GM12865 (cell line): ENCODE measurements around the gene SELENOW.

Experiments used
- DNase-seq: peaks from one replicate; pipeline ENCODE4 v3.0.0; 2010; ENCODE audit warnings: low read depth
- H3K4me3 ChIP-seq: 2 replicates; pipeline ENCODE4 v1.5.1; 2011; ENCODE audit warnings: mild to moderate bottlenecking, low read depth, low read length, control low read depth
- TF ChIP-seq, protein P1 (sequence below): IDR thresholded peaks from 2 replicates; pipeline ENCODE4 v1.5.1; 2011; ENCODE audit warnings: low read length, control low read depth, low read depth, inconsistent platforms; ENCODE audit not compliant: insufficient read depth; ENCODE audit errors: missing control alignments

SELENOW gene

GRCh38 chr19:47778049-47778953, at the start of gene SELENOW:
SELENOW (plus strand) TSS chr19:47778703; CDS start chr19:47778786, 83 bp downstream.
- TF ChIP-seq, protein P1, sequence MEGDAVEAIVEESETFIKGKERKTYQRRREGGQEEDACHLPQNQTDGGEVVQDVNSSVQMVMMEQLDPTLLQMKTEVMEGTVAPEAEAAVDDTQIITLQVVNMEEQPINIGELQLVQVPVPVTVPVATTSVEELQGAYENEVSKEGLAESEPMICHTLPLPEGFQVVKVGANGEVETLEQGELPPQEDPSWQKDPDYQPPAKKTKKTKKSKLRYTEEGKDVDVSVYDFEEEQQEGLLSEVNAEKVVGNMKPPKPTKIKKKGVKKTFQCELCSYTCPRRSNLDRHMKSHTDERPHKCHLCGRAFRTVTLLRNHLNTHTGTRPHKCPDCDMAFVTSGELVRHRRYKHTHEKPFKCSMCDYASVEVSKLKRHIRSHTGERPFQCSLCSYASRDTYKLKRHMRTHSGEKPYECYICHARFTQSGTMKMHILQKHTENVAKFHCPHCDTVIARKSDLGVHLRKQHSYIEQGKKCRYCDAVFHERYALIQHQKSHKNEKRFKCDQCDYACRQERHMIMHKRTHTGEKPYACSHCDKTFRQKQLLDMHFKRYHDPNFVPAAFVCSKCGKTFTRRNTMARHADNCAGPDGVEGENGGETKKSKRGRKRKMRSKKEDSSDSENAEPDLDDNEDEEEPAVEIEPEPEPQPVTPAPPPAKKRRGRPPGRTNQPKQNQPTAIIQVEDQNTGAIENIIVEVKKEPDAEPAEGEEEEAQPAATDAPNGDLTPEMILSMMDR: no peak
- DNase-seq: peak; percentile 91
- H3K4me3 ChIP-seq: peak within 1 kb of the TSS; percentile 70

GRCh38 chr19:47729468-47729798, 49.1 kb upstream of the SELENOW start:
- no peak for DNase-seq
- TF ChIP-seq, protein P1: no peak
- H3K4me3 ChIP-seq: no peak overlapping the region

- TF ChIP-seq, protein P1: no peak
- H3K4me3 ChIP-seq: no peak overlapping the region
- DNase-seq: peak; percentile 29
These were observed 48.5 kb upstream of the SELENOW start for GRCh38 chr19:47729799-47730520.

GRCh38 chr19:47730521-47730889, 48.0 kb upstream of the SELENOW start:
- TF ChIP-seq, protein P1: no peak
- DNase-seq: no peak
- no peak overlapping the region for H3K4me3 ChIP-seq

DNA sequence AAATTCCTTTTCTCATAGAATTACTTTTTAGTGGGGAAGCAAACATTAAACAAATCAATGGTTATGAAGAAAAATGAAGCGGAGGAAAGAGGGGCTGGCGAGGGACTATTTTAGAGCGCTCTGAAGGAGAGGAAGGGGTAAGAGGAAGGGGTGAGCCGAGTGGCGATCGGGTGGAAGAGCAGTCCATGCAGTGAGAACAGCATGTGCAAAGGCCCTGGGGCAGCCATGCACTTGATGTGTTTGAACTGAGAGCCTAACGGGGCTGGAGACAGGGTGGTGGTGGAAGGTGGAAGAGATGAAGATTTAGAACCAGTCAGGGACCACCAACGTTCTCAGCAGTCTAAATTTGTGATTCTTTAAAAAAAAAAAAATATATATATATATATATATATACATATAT, 47.6 kb upstream of the SELENOW start:
- no peak for DNase-seq
- no peak overlapping the region for H3K4me3 ChIP-seq
- TF ChIP-seq, protein P1: no peak

GRCh38 chr19:47735131-47735530, 43.4 kb upstream of the SELENOW start:
- DNase-seq: no peak
- TF ChIP-seq, protein P1: no peak
- H3K4me3 ChIP-seq: no peak overlapping the region
